Posterior cingulate gyrus (tissue), 11 donors: ENCODE results near the gene UBE2L6.
A peak's percentile ranks its signal among the peaks of the same experiment; 100 is the strongest.

ENCODE experiments used
- DNase-seq, 10 donors: peaks; one replicate each; pipeline versions ENCODE4 v3.0.0 to v3.0.0-alpha.2; 2020 to 2021; ENCODE audit warnings: mixed read lengths in 3 of 10
- intact Hi-C: fragments of 100-400 bp; cut with DNase I; formaldehyde crosslinking; loops from one replicate; pipeline ENCODE4 v1.15.1; 2023

Gene UBE2L6

GRCh38 chr11:57568330-57568766, 876 bp upstream of the UBE2L6 start:
- intact Hi-C loops = loop anchor here (1.0 to 5.0 kb wide), 2 partner anchors 36 to 76 kb away; partner anchors contain the start of gene TIMM10
- peak in 4 of 10 donors; percentile 13 to 87 (median 82) for DNase-seq

GRCh38 chr11:57566905-57567514, 462 bp downstream of the UBE2L6 start:
- peak in 3 of 10 donors; percentile 14 to 67 (median 14) for DNase-seq

GRCh38 chr11:57566005-57566904, 1.2 kb downstream of the UBE2L6 start:
- intact Hi-C loops = loop anchor here (5.0 kb wide), 1 partner anchor 34 kb away; the partner anchor contains the start of gene TIMM10

More at GRCh38 chr11:57566905-57567514, 462 bp downstream of the UBE2L6 start:
- intact Hi-C loops = loop anchor here (5.0 kb wide), 1 partner anchor 35 kb away; the partner anchor contains the start of gene TIMM10

GRCh38 chr11:57562596-57562995, 4.9 kb downstream of the UBE2L6 start:
- intact Hi-C loops = no loop called here
- no peak for DNase-seq

More at GRCh38 chr11:57566005-57566904, 1.2 kb downstream of the UBE2L6 start:
- DNase-seq = peak in 1 of 10 donors; percentile 22

- DNase-seq = peak in 1 of 10 donors; percentile 11
- intact Hi-C loops = no loop called here
Measured at GRCh38 chr11:57560146-57560545, 7.3 kb downstream of the UBE2L6 start.

- DNase-seq = peak in 1 of 10 donors; percentile 31
- intact Hi-C loops = no loop called here
Measured at GRCh38 chr11:57556041-57556440, 11.4 kb downstream of the UBE2L6 start.

- intact Hi-C loops = no loop called here
- no peak for DNase-seq
Measured at GRCh38 chr11:57555393-57555792, 12.1 kb downstream of the UBE2L6 start.

GRCh38 chr11:57552479-57552878, 15.0 kb downstream of the UBE2L6 start:
- DNase-seq = no peak
- intact Hi-C loops = no loop called here

GRCh38 chr11:57551941-57552340, 15.5 kb downstream of the UBE2L6 start:
- intact Hi-C loops = no loop called here
- no peak for DNase-seq

- intact Hi-C loops = no loop called here
- peak in 1 of 10 donors; percentile 52 for DNase-seq
Measured at GRCh38 chr11:57549983-57550382, 17.5 kb downstream of the UBE2L6 start.

GRCh38 chr11:57547854-57548377, 19.6 kb downstream of the UBE2L6 start:
- intact Hi-C loops = no loop called here
- peak in 1 of 10 donors; percentile 68 for DNase-seq

- intact Hi-C loops = no loop called here
- no peak for DNase-seq
Measured at GRCh38 chr11:57546869-57547475, 20.5 kb downstream of the UBE2L6 start.

- intact Hi-C loops = no loop called here
- peak in 1 of 10 donors; percentile 81 for DNase-seq
Measured at GRCh38 chr11:57546451-57546850, 21.0 kb downstream of the UBE2L6 start.

- intact Hi-C loops = no loop called here
- peak in 1 of 10 donors; percentile 87 for DNase-seq
Measured at GRCh38 chr11:57545883-57546282, 21.6 kb downstream of the UBE2L6 start.

- intact Hi-C loops = no loop called here
- no peak for DNase-seq
Measured at GRCh38 chr11:57544566-57544965, 22.9 kb downstream of the UBE2L6 start.

- intact Hi-C loops = no loop called here
- peak in 1 of 10 donors; percentile 51 for DNase-seq
Measured at GRCh38 chr11:57543593-57543992, 23.9 kb downstream of the UBE2L6 start.

GRCh38 chr11:57542582-57542981, 24.9 kb downstream of the UBE2L6 start:
- DNase-seq = peak in 1 of 10 donors; percentile 37
- intact Hi-C loops = no loop called here

GRCh38 chr11:57541169-57541568, 26.3 kb downstream of the UBE2L6 start:
- DNase-seq = peak in 1 of 10 donors; percentile 27
- intact Hi-C loops = no loop called here

- intact Hi-C loops = no loop called here
- DNase-seq = peak in 1 of 10 donors; percentile 30
Measured at GRCh38 chr11:57539342-57539741, 28.1 kb downstream of the UBE2L6 start.

- intact Hi-C loops = no loop called here
- peak in 1 of 10 donors; percentile 32 for DNase-seq
Measured at GRCh38 chr11:57536947-57537619, 30.4 kb downstream of the UBE2L6 start, which contains the start of gene SMTNL1. Gene SMTNL1 (plus strand): TSS chr11:57537595. CDS start chr11:57542643, 5,048 bp downstream.
